Measurements from ENCODE around the gene ELK4.

The ELK4 gene

GRCh38 chr1:205650241-205650640 is 18.4 kb upstream of the ELK4 start:
- Histone ChIP-seq H3K4me1 (no peaks in the 10 kb centered on the region), H3K36me3 (ENCODE audit: control insufficient read depth, insufficient read depth, low read length) (no peaks in the 10 kb centered on the region), H3K79me2 (no peaks in the 10 kb centered on the region), H3K27me3 (ENCODE audit: control insufficient read depth, insufficient read depth, low read length) (no peaks in the 10 kb centered on the region), H2AFZ (no peak overlapping the region), H3K9ac (no peak overlapping the region), H3K4me3 (ENCODE audit: low read depth, low read length) (no peak overlapping the region), H3K9me3 (ENCODE audit: control insufficient read depth, low read length) (no peaks in the 10 kb centered on the region), H3K4me2 (ENCODE audit: low read length) (no peak overlapping the region), H3K27ac (no peak overlapping the region)
- TF ChIP-seq CTCF (IDR thresholded peaks at IDR 0.05), result no peak

- Histone ChIP-seq H3K27ac (no peak overlapping the region), H3K27me3 (ENCODE audit: control insufficient read depth, insufficient read depth, low read length) (no peaks in the 10 kb centered on the region), H3K4me2 (ENCODE audit: low read length) (no peak overlapping the region), H3K36me3 (ENCODE audit: control insufficient read depth, insufficient read depth, low read length) (no peaks in the 10 kb centered on the region), H3K9ac (no peak overlapping the region), H2AFZ (no peak overlapping the region), H3K79me2 (no peaks in the 10 kb centered on the region), H3K4me3 (ENCODE audit: low read depth, low read length) (no peak overlapping the region), H3K9me3 (ENCODE audit: control insufficient read depth, low read length) (no peaks in the 10 kb centered on the region), H3K4me1 (no peaks in the 10 kb centered on the region)
- no peak for TF ChIP-seq CTCF (IDR thresholded peaks at IDR 0.05)
Observed at GRCh38 chr1:205645519-205645918, 13.7 kb upstream of the ELK4 start.

- H3K9me3 ChIP-seq (ENCODE audit: control insufficient read depth, low read length), result no peaks in the 10 kb centered on the region
- no peak overlapping the region for H3K4me3 ChIP-seq (ENCODE audit: low read depth, low read length)
- H3K79me2 ChIP-seq, result no peaks in the 10 kb centered on the region
- no peaks in the 10 kb centered on the region for H3K36me3 ChIP-seq (ENCODE audit: control insufficient read depth, insufficient read depth, low read length)
- no peak overlapping the region for H3K9ac ChIP-seq
- no peak for TF ChIP-seq CTCF (IDR thresholded peaks at IDR 0.05)
- no peak overlapping the region for H3K4me2 ChIP-seq (ENCODE audit: low read length)
- H2AFZ ChIP-seq, result no peak overlapping the region
- H3K27ac ChIP-seq, result no peak overlapping the region
- no peaks in the 10 kb centered on the region for H3K27me3 ChIP-seq (ENCODE audit: control insufficient read depth, insufficient read depth, low read length)
- no peaks in the 10 kb centered on the region for H3K4me1 ChIP-seq
Observed at GRCh38 chr1:205642679-205643307, 11.0 kb upstream of the ELK4 start.

GRCh38 chr1:205639567-205639966 is 7.8 kb upstream of the ELK4 start:
- Histone ChIP-seq H3K79me2 (no peaks in the 10 kb centered on the region), H3K4me2 (ENCODE audit: low read length) (no peak overlapping the region), H3K27ac (no peak overlapping the region), H3K36me3 (ENCODE audit: control insufficient read depth, insufficient read depth, low read length) (no peaks in the 10 kb centered on the region), H3K4me3 (ENCODE audit: low read depth, low read length) (no peak overlapping the region), H2AFZ (no peak overlapping the region), H3K9me3 (ENCODE audit: control insufficient read depth, low read length) (no peaks in the 10 kb centered on the region), H3K9ac (no peak overlapping the region), H3K27me3 (ENCODE audit: control insufficient read depth, insufficient read depth, low read length) (no peaks in the 10 kb centered on the region), H3K4me1 (no peaks in the 10 kb centered on the region)
- no peak for TF ChIP-seq CTCF (IDR thresholded peaks at IDR 0.05)

- Histone ChIP-seq H3K27ac (no peak overlapping the region), H3K79me2 (no peaks in the 10 kb centered on the region), H2AFZ (no peak overlapping the region), H3K9ac (no peak overlapping the region), H3K36me3 (ENCODE audit: control insufficient read depth, insufficient read depth, low read length) (no peaks in the 10 kb centered on the region), H3K27me3 (ENCODE audit: control insufficient read depth, insufficient read depth, low read length) (no peaks in the 10 kb centered on the region), H3K9me3 (ENCODE audit: control insufficient read depth, low read length) (no peaks in the 10 kb centered on the region), H3K4me1 (no peaks in the 10 kb centered on the region), H3K4me3 (ENCODE audit: low read depth, low read length) (no peak overlapping the region), H3K4me2 (ENCODE audit: low read length) (no peak overlapping the region)
- TF ChIP-seq CTCF (IDR thresholded peaks at IDR 0.05), result no peak
Observed at GRCh38 chr1:205637854-205638468, 6.2 kb upstream of the ELK4 start.
